ENCODE measurements around the gene MCAT.

- TF ChIP-seq CTCF (optimal IDR thresholded peaks at IDR 0.05 in 1 of 3, IDR thresholded peaks at IDR 0.05 in 1 of 3, conservative IDR thresholded peaks at IDR 0.05 in 1 of 3; ENCODE audit: extremely low read depth in 1 of 3, insufficient read depth in 2 of 3, low read length in 3 of 3) = no peak
- TF ChIP-seq EZH2 (IDR thresholded peaks at IDR 0.05; ENCODE audit: low read length) = no peak
Measured at GRCh38 chr22:43134553-43134952, 8.6 kb downstream of the MCAT start.
